ENCODE measurements around the gene ASIC3.
"Not testable (repeated sequence)": the region's sequence is repeated elsewhere in the genome, so short reads cannot be mapped to it uniquely, and the experiment has no call there.

The ASIC3 gene

DNA sequence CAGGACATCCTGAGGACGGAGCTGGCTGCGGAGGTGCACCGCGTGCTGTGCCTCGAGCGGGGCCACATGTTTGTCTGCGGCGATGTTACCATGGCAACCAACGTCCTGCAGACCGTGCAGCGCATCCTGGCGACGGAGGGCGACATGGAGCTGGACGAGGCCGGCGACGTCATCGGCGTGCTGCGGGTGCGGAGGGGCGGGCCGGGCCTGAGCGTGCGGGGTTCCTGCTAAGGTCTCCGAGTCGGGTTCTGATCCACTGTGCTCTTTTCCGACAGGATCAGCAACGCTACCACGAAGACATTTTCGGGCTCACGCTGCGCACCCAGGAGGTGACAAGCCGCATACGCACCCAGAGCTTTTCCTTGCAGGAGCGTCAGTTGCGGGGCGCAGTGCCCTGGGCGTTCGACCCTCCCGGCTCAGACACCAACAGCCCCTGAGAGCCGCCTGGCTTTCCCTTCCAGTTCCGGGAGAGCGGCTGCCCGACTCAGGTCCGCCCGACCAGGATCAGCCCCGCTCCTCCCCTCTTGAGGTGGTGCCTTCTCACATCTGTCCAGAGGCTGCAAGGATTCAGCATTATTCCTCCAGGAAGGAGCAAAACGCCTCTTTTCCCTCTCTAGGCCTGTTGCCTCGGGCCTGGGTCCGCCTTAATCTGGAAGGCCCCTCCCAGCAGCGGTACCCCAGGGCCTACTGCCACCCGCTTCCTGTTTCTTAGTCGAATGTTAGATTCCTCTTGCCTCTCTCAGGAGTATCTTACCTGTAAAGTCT is 34.4 kb upstream of the ASIC3 start:
- peak; percentile 94 for DNase-seq (ENCODE audit: low read depth)

DNA sequence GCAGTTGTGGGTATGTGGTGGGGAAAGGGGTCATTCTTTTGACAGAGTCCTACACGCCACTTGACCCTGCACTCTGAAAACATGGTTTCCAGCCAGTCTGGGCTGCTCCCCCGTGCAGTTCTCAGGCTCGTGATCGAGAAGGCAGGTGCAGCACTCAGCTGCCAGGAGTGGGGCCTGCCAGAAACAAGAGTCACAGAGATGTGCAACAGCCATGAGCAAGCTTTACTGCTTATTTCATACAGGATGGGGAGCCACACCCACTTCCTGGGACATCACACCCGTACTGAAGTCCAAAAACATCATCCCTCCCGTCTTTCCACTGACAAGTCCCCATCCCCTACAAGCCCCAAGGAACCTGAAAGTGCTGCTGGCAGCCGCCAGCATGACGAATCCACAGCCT is 33.4 kb upstream of the ASIC3 start:
- peak; percentile 27 for DNase-seq (ENCODE audit: low read depth)

DNA sequence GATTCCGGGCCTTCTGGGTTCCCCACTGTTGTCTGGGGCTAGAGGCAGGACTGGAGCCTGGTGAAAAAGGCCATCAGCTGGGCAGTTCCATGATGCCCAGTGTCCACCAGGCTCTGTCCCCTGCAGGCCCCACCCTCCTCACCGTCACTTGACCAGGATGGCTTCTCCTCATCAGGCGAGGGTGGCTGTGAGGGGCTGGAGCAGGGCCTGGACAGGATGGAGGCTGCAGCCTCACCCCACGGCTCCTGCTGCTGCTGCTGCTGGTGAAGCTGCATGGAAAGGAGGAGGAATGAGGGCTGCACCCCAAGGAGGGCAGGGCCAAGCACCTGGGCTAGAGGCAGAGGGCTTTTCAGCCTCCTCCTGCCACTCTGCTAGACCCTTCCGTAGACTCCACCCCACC is 32.4 kb upstream of the ASIC3 start:
- DNase-seq (ENCODE audit: low read depth), result no peak

DNA sequence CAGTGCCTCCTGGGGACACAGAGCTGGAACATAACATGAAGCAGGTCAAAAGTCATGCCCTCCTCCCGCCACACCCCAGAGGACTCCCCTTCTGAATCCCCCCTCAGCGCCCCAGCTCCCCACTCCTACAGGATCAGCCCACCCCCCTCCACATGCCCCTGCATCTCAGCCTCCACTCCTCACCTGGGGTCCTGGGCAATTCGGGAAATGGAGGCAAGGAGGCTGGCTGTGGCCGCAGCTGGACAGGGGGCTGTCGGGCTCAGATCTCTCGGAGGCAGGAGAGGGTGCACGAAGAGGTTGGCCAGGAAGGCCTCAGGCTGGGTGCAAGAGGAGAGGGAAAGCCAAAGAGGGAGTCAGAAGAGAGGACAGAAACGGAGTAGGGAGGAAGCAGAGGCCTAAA is 31.8 kb upstream of the ASIC3 start:
- no peak for DNase-seq (ENCODE audit: low read depth)

DNA sequence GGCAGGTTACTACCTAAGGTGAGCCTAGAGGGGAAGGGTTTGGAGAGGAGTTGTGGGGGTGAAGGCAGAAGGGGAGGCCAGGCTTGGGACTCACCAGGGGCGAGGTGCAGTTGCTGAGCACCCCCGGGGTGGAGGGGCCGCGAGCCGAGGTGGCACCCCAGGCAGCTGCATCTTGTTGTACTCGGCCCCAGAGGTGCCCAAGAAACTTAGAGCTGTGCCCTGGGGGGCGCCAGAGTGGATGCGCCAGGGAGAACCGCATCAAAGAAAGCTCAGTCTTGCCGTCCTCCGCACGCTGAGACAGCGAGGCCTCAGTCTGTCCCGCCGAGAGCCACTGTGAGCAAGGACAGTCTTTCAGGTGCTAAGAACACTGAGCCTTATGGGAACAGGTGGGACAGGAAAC is 31.4 kb upstream of the ASIC3 start:
- DNase-seq (ENCODE audit: low read depth), result peak; percentile 14

DNA sequence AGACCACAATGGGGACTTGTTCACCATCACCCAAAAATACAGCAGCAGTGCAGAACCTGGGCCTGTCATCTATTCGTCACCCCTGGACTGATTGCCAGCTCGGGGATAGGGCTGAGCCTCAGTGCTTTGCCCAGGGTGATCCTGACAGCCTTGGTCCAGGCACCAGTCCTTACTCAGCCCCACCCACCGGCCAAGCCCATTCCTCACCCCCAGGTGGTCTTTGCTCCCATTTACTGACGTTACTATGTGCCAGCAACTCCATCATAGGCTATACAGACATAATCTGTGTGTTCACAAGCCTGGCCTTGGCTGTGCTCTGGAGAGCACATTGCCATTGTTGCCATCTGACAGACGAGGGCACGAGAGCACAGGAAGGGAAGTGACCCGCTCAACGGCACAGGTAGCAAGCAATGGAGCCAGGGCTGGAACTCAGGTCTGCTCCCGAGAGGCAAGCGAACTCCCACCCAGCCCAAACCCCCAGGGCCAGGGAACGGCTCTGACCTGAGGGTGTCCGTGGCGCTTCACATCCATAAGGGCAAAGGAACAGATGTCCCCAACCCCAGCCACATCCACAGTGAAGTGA is 30.9 kb upstream of the ASIC3 start:
- DNase-seq (ENCODE audit: low read depth), result no peak

DNA sequence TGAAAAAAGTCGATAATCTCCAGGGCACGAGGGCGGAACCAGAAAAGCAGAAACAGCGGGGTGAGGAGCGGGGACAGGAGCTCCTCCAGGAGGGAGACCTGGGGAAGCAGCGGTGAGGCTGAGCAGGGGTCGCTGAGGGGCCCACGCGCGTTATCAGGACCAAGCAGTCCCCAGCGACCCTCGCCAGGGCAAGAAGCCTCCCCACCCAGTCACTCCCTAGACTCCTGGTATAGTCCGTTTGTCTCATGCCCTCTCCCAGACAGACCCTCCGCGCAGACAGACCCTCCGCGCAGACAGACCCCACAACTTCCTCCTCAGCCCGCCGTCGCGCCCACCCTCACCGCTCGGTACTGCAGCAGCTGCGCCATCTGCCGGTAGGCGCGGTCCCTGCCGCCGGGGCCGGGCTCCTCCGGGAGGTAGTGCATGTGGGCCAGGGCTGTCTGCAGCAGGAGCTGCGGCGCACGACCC is 30.3 kb upstream of the ASIC3 start:
- peak; percentile 74 for DNase-seq (ENCODE audit: low read depth)

DNA sequence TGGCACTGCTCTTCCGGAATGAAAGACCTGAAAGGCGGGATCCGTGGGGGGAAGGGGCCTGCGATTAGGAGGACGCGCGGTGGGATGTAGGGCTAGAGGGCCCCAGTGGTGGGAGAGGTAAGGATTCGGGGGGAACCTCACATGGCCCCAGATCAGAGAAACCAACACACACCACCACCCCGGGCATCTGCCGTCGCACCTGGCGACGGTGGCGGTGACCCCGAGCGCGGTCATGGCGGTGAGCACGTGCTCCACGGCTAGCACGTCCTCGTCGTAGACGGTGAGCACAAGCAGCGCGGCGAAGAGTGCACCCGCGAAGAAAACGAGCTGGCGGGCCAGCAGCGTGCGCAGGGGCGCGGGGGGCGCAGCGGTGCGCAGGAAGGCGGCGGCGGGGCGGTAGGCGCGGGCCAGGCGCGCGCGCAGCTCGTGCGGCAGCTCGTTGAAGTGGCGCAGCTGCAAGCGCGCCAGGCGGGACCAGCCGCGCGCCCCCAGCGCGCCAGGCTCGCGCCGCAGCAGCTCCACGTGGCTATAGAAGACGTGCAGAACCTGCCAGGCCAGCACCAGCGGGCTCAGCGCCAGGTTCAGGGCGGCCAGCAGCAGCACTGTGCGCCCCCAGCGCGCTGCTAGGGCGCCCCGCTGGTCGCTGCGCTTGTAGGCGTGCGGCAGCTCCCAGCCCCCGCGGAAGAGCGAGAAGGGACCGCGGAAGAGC is 29.8 kb upstream of the ASIC3 start:
- peak; percentile 22 for DNase-seq (ENCODE audit: low read depth)

DNA sequence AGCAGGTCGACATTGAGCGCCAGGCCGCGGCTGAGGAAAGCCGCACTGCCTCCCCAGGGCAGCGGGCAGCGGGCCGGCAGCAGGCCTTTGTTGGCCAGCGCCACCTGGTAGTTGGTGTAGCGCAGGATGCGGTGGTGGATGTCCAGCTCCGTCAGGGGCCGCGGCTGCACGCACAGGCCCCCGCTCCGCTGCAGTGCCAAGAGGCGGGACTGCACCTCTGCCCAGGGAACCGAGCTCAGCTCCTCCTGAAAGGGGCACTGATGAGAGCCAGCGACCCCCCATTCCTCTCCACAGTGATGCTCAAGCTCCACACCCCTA is 29.2 kb upstream of the ASIC3 start:
- no peak for DNase-seq (ENCODE audit: low read depth)

DNA sequence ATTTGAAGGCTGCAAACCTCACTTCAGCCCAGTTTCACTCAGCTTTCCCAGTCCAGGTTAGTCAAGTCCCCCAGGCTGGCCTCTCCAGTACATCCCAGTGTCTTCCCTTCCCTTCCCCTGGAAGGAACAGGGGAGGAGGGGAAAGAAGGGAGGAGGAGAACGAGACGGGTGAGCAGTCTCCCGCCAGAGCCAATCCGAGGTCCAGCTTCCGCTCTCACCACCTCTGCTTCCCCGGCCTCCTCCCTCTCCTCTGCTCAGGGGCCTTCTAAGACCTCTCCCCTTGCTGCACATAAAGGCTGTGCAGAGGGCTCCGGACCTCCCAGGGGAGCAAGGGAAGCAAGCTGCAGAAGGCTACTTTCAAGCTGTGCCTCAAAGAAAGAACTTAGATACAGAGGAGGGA is 28.1 kb upstream of the ASIC3 start:
- no peak for DNase-seq (ENCODE audit: low read depth)

DNA sequence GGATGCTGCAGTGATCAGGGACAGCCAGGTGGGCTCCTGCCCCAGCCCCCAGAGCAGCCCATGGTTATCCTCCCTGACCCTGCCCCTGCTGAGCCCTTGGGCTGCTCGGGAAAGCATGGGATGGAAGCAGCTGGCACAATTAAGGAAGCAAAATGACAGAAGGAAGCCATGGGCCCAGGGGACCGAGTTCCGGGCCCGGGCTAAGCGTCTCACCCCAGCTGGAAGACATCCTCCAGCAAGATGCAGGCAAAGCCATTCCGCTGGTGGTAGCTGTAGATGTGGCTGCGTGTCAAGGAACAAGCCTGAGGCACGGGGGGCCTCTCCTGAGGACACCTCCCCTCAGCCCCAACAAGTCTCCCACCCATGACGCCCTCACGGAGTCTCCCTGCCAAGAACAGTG is 25.1 kb upstream of the ASIC3 start:
- no peak for DNase-seq (ENCODE audit: low read depth)

DNA sequence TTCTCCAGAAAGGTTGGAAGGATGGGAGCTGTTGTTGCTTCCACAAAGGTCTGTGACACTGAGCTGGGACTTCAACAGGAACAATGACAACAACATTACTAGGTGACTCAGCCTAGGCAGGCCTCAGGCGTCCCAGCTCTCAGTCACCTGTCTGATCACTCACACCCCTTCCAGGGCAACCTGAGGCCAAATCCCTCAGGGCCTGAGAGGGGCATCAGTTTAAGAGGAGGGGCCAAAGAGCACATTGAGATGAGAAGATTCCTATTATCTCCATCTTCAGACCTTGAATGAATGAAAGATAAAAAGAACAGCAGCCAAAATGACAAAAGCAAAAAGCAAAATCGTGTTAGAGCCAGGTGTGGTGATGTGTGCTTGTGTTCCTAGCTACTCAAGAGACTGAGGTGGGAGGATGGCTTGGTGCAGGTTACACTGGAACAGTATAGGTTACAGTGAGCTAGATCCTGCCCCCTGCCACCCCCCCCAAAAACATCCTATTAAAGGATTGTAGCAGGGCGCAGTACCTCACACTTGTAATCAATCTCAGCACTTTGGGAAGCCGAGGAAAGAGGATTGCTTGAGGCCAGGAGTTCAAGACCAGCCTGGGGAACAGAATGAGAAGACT is 23.8 kb upstream of the ASIC3 start, which contains the start of gene ATG9B:
TSS of gene ATG9B (minus strand) at position 60 of the 622 bp plus-strand sequence. CDS start 71 bp downstream, outside the sequence.
- DNase-seq (ENCODE audit: low read depth), result no peak

DNA sequence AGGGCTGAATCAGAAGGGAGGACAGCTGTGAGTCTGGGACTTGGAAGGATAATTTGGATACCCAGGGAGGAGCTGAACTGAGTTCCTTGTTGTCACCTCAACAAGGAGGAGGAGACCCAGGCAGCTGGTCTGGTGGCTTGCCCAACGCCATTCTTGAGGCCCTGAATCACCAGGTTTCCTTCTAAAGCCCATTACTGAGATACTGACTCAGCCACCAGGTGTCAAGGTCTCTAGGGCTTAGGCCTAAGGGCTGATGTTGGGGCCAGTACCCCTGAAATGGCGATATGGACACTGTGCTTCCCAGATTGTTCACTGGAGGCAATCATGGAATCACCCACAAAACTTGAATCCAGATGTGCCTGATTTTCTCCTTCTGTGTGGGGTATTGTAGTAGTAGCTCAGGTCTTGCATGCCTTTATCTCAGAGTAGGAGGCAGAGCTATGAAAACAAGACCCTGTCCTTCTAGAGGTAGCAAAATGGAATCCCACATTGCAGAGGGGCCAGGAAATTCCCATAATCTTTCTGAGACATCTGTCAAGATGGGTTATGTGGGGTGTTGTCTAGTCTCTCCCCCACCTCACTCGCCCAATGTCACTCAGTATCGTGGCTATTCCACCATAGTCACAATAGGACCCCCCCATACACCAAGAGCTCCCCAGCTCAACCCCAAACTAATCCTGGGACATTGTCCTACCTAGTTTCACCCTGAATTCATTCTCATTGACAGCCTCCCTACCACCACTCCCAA is 22.2 kb upstream of the ASIC3 start:
- DNase-seq (ENCODE audit: low read depth), result no peak

DNA sequence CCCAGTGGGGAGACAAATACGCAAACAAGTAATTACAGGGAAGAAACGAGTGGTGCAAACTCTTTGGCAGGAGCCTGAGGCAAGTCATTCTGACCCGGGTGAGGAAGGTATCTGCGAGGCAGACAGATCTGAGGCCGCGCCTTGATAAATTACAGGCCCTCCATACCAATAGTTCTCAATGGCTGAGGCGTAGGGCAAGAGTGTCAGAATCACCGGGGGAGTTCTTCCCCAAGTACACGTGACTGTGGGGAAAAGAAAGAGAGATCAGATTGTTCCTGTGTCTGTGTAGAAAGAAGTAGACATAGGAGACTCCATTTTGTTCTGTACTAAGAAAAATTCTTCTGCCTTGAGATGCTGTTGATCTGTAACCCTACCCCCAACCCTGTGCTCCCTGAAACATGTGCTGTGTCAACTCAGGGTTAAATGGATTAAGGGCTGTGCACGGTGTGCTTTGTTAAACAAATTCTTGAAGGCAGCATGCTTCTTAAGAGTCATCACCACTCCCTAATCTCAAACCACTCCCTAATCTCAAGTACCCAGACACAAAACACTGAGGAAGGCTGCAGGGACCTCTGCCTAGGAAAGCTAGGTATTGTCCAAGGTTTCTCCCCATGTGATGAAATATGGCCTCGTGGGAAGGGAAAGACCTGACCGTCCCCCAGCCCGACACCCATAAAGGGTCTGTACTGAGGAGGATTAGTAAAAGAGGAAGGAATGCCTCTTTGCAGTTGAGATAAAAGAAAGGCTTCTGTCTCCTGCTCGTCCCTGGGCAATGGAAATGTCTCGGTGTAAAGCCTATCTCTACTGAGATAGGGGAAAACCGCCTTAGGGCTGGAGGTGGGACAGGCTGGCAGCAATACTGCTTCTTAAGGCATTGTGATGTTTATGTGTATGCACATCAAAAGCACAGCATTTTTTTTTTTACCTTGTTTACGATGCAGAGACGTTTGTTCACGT is 21.3 kb upstream of the ASIC3 start:
- DNase-seq (ENCODE audit: low read depth), result not testable (repeated sequence)

DNA sequence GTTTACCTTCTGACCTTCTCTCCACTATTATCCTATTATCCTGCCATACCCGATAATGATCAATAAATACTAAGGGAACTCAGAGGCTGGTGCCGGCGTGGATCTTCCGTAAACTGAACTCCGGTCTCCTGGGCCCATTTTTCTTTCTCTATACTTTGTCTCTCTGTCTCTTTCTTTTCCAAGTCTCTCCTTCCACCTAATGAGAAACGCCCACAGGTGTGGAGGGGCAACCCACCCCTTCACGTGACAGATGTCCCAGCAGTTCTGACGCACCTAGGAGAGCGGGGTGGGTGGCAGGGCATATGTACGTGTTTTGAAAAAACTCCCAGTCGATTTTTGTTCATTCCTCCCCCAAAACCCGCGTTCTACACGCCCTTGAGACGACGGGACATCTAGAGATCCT is 20.6 kb upstream of the ASIC3 start:
- DNase-seq (ENCODE audit: low read depth), result not testable (repeated sequence)

DNA sequence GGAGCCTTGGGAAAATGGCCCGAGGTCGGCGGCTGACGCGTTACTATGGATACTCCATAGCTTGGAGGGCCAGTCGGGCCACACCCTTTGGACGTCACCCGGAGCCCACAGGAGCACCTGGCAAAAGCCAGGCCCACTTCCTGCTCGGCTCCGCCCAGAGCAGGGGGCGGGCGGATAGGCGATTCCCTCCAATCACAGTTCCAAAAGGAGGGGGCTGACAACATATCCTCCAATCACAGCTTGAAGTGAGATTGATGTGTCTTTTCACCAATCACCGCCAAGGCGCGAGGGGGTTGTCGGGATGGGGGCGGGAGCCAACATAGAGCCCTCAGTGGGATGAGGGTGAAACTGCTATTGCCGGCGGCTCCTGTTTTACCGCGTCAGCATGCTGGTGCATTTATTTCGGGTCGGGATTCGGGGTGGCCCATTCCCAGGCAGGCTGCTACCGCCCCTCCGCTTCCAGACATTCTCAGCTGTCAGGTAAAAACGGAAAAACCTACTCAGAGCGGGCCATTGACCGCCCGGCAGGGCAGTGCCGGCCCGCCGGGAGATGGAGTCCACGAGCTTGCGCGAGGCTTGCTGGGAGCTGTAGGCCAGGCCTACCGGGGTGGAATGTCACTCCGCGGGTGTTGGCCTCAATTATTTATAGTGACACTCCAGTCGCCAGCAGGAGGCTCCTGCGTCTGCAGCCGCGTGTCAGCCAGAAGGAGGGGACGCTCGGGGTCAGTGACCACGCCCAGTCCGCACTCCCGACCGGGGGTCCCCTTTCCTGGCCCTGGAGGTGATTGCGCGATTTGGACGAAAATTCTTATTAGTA is 20.0 kb upstream of the ASIC3 start, which contains the start of gene ABCB8:
TSS of gene ABCB8 (plus strand) at position 320 of the 817 bp plus-strand sequence. CDS start at position 386, 66 bp downstream.
- peak; percentile 98 for DNase-seq (ENCODE audit: low read depth)

DNA sequence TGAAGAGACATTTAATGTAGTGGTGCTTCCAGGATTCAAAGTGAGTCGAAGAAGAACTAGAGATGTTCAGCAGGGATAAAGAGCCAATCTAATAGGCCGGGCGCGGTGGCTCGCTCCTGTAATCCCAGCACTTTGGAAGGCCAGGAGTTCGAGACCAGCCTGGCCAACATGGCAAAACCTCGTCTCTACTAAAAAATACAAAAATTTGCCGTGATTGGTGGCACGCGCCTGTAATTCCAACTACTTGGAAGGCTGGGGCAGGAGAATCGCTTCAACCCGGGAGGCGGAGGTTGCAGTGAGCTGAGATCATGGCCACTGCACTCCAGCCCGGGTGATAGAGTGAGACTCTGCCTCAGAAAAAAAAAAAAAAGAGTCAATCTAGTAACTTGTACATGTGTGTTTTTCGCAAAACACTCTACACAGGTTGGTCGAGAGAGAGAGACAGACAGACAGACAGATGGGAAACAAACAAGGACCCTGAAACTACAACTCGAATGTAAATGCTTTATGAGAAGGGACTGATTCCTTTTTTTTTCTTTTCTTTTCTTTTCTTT is 19.3 kb upstream of the ASIC3 start:
- DNase-seq (ENCODE audit: low read depth), result no peak

DNA sequence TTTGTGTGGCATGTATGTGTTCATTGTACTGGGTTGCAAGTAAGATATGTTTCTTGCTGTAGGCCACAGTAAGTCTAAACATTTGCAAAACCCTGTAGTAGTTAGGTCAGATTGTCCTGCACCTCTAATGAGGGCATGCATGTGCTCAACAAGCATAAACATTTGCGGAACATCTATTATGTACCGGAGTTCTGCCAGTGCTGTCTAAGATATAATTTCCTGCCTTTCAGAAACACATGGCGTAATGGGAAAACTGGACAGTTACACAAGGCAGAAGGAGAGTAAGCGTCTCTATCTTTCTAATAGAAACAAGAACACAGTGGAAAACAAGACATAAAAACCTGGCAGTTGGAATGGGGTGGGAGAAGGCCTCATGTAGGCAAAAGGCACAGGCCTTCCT is 17.3 kb upstream of the ASIC3 start:
- no peak for DNase-seq (ENCODE audit: low read depth)
